ENCODE results near the gene ATXN10.

GRCh38 chr22:45743687-45744086, 72.1 kb downstream of the ATXN10 start:
- TF ChIP-seq CTCF (IDR thresholded peaks at IDR 0.05 in 2 of 3, conservative IDR thresholded peaks at IDR 0.05 in 1 of 3; ENCODE audit: control insufficient read depth in 2 of 3, extremely low read depth in 1 of 3, insufficient read depth in 1 of 3, low read depth in 3 of 3, low read length in 3 of 3), result no peak
- no peak for TF ChIP-seq NFYA (IDR thresholded peaks at IDR 0.05; ENCODE audit: borderline replicate concordance, low read depth, low read length)
- TF ChIP-seq REST (IDR thresholded peaks at IDR 0.05; ENCODE audit: low read depth, low read length), result no peak
- no peak for TF ChIP-seq PAX5 (IDR thresholded peaks at IDR 0.05; ENCODE audit: borderline replicate concordance, low read depth, low read length)
- no peak for TF ChIP-seq EZH2 (IDR thresholded peaks at IDR 0.05; ENCODE audit: borderline replicate concordance, control insufficient read depth, low read depth, low read length)
- TF ChIP-seq EP300 (IDR thresholded peaks at IDR 0.05; ENCODE audit: borderline replicate concordance in 1 of 2, control insufficient read depth in 1 of 2, low read depth in 2 of 2, low read length in 2 of 2), result no peak
- TF ChIP-seq SRF (IDR thresholded peaks at IDR 0.05; ENCODE audit: low read depth in 2 of 2, low read length in 2 of 2), result no peak
- TF ChIP-seq POLR2AphosphoS5 (IDR thresholded peaks at IDR 0.05; ENCODE audit: low read length), result no peak
- TF ChIP-seq ZBTB33 (IDR thresholded peaks at IDR 0.05), result no peak
- TF ChIP-seq MAX (IDR thresholded peaks at IDR 0.05; ENCODE audit: low read depth, low read length), result no peak
- no peak for TF ChIP-seq BCLAF1 (IDR thresholded peaks at IDR 0.05)
- TF ChIP-seq ATF3 (IDR thresholded peaks at IDR 0.05; ENCODE audit: borderline replicate concordance, extremely low read depth, low read depth, low read length), result no peak
- TF ChIP-seq POLR2A (IDR thresholded peaks at IDR 0.05; ENCODE audit: low read depth, low read length), result no peak

Measured in GM12878 (cell line).